DOHH2 (cell line): ENCODE results near the gene MAFG.

Source experiments
- H3F3A ChIP-seq: fragments of 200-600 bp; sonication (generic), shearing (Covaris generic); 2 replicates; pipeline ENCODE4 v1.6.0; 2016; ENCODE audit warnings: antibody characterized with exemption, mild to moderate bottlenecking; ENCODE audit not compliant: control insufficient read depth, insufficient read depth
- H3K27ac ChIP-seq: fragments of 200-600 bp; sonication (generic); 2 replicates; pipeline ENCODE4 v1.5.1; 2014; ENCODE audit warnings: low read depth, mild to moderate bottlenecking, low read length, moderate library complexity
- H3K27me3 ChIP-seq: fragments of 200-600 bp; sonication (generic); 2 replicates; pipeline ENCODE4 v1.6.1; 2014; ENCODE audit warnings: mild to moderate bottlenecking, low read length, mixed read lengths; ENCODE audit not compliant: control insufficient read depth
- H3K36me3 ChIP-seq: fragments of 200-600 bp; sonication (generic); 2 replicates; pipeline ENCODE4 v1.6.1; 2014; ENCODE audit warnings: mild to moderate bottlenecking, low read length, moderate library complexity, mixed read lengths; ENCODE audit not compliant: control insufficient read depth
- H3K4me1 ChIP-seq: fragments of 200-600 bp; sonication (generic); 2 replicates; pipeline ENCODE4 v1.6.1; 2014; ENCODE audit warnings: mild to moderate bottlenecking, low read length, mixed read lengths; ENCODE audit not compliant: control insufficient read depth
- H3K4me2 ChIP-seq: fragments of 200-600 bp; sonication (generic); 2 replicates; pipeline ENCODE4 v1.6.0; 2014; ENCODE audit warnings: mild to moderate bottlenecking, low read length, moderate library complexity
- H3K4me3 ChIP-seq: fragments of 200-600 bp; sonication (generic); 2 replicates; pipeline ENCODE4 v1.5.1; 2014; ENCODE audit warnings: mild to moderate bottlenecking, low read length, mixed read lengths
- H3K79me2 ChIP-seq: fragments of 200-600 bp; sonication (generic); 2 replicates; pipeline ENCODE4 v1.6.1; 2014; ENCODE audit warnings: mild to moderate bottlenecking, low read length, mixed read lengths; ENCODE audit not compliant: control insufficient read depth
- H3K9me2 ChIP-seq: fragments of 200-600 bp; sonication (generic); replicated peaks from 2 replicates; pipeline ENCODE4 v1.6.1; 2014; ENCODE audit warnings: mild to moderate bottlenecking, low read length, mixed read lengths; ENCODE audit not compliant: control insufficient read depth
- H3K9me3 ChIP-seq: fragments of 200-600 bp; sonication (generic); 2 replicates; pipeline ENCODE4 v1.6.1; 2014; ENCODE audit warnings: antibody characterized with exemption, low read length, mixed read lengths; ENCODE audit not compliant: control insufficient read depth, insufficient read depth
- H4K20me1 ChIP-seq: fragments of 200-600 bp; sonication (generic); 2 replicates; pipeline ENCODE4 v1.6.0; 2014; ENCODE audit warnings: low read depth, mild to moderate bottlenecking, antibody characterized with exemption, low read length, moderate library complexity; ENCODE audit not compliant: control insufficient read depth, insufficient read depth
- CTCF ChIP-seq: fragments of 200-600 bp; sonication (generic); IDR thresholded peaks from one replicate; pipeline ENCODE4 v1.5.1; 2014; ENCODE audit warnings: antibody characterized with exemption, mild to moderate bottlenecking, low read depth, low read length; ENCODE audit not compliant: poor library complexity, severe bottlenecking
- EZH2phosphoT487 ChIP-seq: fragments of 200-600 bp; sonication (generic); IDR thresholded peaks from 2 replicates; pipeline ENCODE4 v1.6.1; 2017; ENCODE audit warnings: borderline replicate concordance, mild to moderate bottlenecking, antibody characterized with exemption, low read length, moderate library complexity, mixed read lengths

The MAFG gene

GRCh38 chr17:81948635-81949378, 21.3 kb upstream of the MAFG start:
- H3K79me2 ChIP-seq = no peaks in the 10 kb centered on the region
- H3K27ac ChIP-seq = no peak overlapping the region
- H3K27me3 ChIP-seq = no peaks in the 10 kb centered on the region
- H3F3A ChIP-seq = no peaks in the 10 kb centered on the region
- no peak overlapping the region for H3K4me3 ChIP-seq
- H4K20me1 ChIP-seq = no peaks in the 10 kb centered on the region
- H3K4me1 ChIP-seq = peaks cover 3% of the 10 kb centered on the region; the same call in 1 of the 2 replicates
- TF ChIP-seq EZH2phosphoT487 = no peak
- TF ChIP-seq CTCF = no peak
- H3K9me3 ChIP-seq = no peaks in the 10 kb centered on the region
- H3K36me3 ChIP-seq = no peaks in the 10 kb centered on the region
- H3K9me2 ChIP-seq = no peaks in the 10 kb centered on the region
- H3K4me2 ChIP-seq = no peak overlapping the region

GRCh38 chr17:81947189-81947588, 19.7 kb upstream of the MAFG start, which contains the start of gene MYADML2:
MYADML2 (minus strand) TSS chr17:81947233; CDS start chr17:81941741, 5,492 bp downstream.
- Histone ChIP-seq H3K4me1 (peaks cover 3% of the 10 kb centered on the region), H3K27me3 (no peaks in the 10 kb centered on the region), H3K9me3 (no peaks in the 10 kb centered on the region), H3F3A (no peaks in the 10 kb centered on the region), H4K20me1 (no peaks in the 10 kb centered on the region), H3K79me2 (no peaks in the 10 kb centered on the region), H3K4me3 (no peak within 1 kb of the TSS), H3K9me2 (no peaks in the 10 kb centered on the region), H3K36me3 (no peaks in the 10 kb centered on the region), H3K4me2 (no peak within 1 kb of the TSS), H3K27ac (no peak within 1 kb of the TSS)
- TF ChIP-seq EZH2phosphoT487 (no peak), CTCF (no peak)

- Histone ChIP-seq H3K4me3 (no peak overlapping the region), H4K20me1 (no peaks in the 10 kb centered on the region), H3K27me3 (no peaks in the 10 kb centered on the region), H3K9me3 (no peaks in the 10 kb centered on the region), H3K79me2 (no peaks in the 10 kb centered on the region), H3K9me2 (no peaks in the 10 kb centered on the region), H3K4me2 (no peak overlapping the region), H3K4me1 (peaks cover 18% of the 10 kb centered on the region), H3K36me3 (no peaks in the 10 kb centered on the region), H3K27ac (no peak overlapping the region), H3F3A (no peaks in the 10 kb centered on the region)
- TF ChIP-seq EZH2phosphoT487 = no peak
- TF ChIP-seq CTCF = no peak
Observed at GRCh38 chr17:81944858-81945257, 17.3 kb upstream of the MAFG start.
